ENCODE data around the gene MOV10. TPM values are rescaled to one million over a fixed set of nuclear protein-coding genes. Genes with fewer than 3 reads are reported as not detected.

MOV10 gene
- polyA plus RNA-seq, 1 of the 3 experiments (the other 2 are of a cell fraction): 87.4 TPM

DNA sequence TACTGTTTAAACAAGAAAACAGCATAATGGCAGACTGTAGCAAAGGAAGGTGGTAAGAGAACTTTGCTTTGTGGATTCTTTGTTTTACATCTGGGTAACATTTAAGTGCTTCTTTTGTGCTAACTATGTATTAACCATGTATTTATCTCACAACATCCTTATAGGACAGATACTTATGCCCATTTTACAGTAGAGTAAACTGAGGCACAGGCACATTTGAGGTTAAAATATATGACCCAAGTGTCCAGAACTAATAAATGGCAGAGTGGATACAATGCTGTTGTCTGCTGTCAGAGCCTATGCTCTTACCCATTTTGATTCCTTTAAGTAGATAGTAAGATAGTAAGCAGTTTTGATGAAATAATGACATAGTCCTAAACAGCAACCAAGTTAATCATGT is 47.6 kb upstream of the MOV10 start:
- POLR2A ChIA-PET: no interaction called here
- CTCF ChIA-PET: no interaction called here

DNA sequence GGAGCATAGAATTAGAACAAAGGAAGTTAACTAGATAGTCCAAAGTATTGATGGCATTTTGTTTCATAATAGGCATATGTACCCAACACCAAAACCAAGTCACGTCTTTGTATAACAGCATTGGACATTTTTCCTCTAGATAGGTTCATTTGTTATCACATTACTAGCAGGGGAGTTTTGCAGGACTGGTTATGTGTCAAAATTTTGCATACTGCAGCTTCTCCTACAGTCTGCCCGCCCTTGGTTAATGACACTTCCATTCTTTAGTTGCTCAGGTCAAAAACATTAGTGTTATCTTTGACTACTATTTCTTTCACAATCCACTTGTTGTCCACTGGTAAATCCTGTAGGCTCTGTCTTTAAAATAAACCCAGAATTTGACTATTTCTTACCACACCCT is 45.9 kb upstream of the MOV10 start:
- Histone ChIP-seq H3K4me3 (ENCODE audit: low read depth in 2 of 2, low read length in 1 of 2) (no peak overlapping the region), H3K4me2 (no peak overlapping the region), H3F3A (replicated peaks; ENCODE audit: insufficient read depth) (peaks cover 4% of the 10 kb centered on the region), H3K27me3 (ENCODE audit: insufficient read depth) (no peaks in the 10 kb centered on the region), H4K20me1 (ENCODE audit: insufficient read depth) (peaks cover 96% of the 10 kb centered on the region), H3K9me3 (no peaks in the 10 kb centered on the region), H2AFZ (ENCODE audit: low read depth) (no peak overlapping the region), H3K79me2 (ENCODE audit: insufficient read depth) (peaks cover 100% of the 10 kb centered on the region), H3K36me3 (replicated peaks in 1 of 2; ENCODE audit: control insufficient read depth in 1 of 2, insufficient read depth in 2 of 2, low read length in 1 of 2) (peaks cover 8 to 19% of the 10 kb centered on the region in 2 experiments), H3K9ac (no peak overlapping the region), H3K9me2 (no peaks in the 10 kb centered on the region), H3K4me1 (ENCODE audit: control insufficient read depth in 1 of 2, insufficient read depth in 2 of 2, low read depth in 1 of 2, low read length in 1 of 2) (peaks cover 0 to 6% of the 10 kb centered on the region in 2 experiments; a peak in 2 of 4 replicates), H3K27ac (ENCODE audit: low read depth in 2 of 2, low read length in 1 of 2) (no peak overlapping the region)
- no peak for DNase-seq
- ChIA-PET POLR2A (no interaction called here), CTCF (no interaction called here)
- WGBS (ENCODE audit: low lambda C conversion rate): 93% methylated on average over 2 of the region's 2 CpGs
- no peak for TF ChIP-seq GABPA (IDR thresholded peaks at IDR 0.05; ENCODE audit: low read depth)
- TF ChIP-seq, protein P1, sequence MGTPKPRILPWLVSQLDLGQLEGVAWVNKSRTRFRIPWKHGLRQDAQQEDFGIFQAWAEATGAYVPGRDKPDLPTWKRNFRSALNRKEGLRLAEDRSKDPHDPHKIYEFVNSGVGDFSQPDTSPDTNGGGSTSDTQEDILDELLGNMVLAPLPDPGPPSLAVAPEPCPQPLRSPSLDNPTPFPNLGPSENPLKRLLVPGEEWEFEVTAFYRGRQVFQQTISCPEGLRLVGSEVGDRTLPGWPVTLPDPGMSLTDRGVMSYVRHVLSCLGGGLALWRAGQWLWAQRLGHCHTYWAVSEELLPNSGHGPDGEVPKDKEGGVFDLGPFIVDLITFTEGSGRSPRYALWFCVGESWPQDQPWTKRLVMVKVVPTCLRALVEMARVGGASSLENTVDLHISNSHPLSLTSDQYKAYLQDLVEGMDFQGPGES (IDR thresholded peaks at IDR 0.05; ENCODE audit: low read depth, low read length): no peak
- TF ChIP-seq MAX (IDR thresholded peaks at IDR 0.05; ENCODE audit: low read depth): no peak
- TF ChIP-seq EP300 (IDR thresholded peaks at IDR 0.05; ENCODE audit: borderline replicate concordance in 1 of 2, low read depth in 1 of 2, low read length in 1 of 2): no peak
- no peak for TF ChIP-seq ELF1 (IDR thresholded peaks at IDR 0.05)
- TF ChIP-seq RCOR1 (IDR thresholded peaks at IDR 0.05; ENCODE audit: low read length): no peak
- TF ChIP-seq TCF12 (IDR thresholded peaks at IDR 0.05): no peak
- TF ChIP-seq TAF1 (IDR thresholded peaks at IDR 0.05; ENCODE audit: borderline replicate concordance, low read depth, low read length): no peak
- TF ChIP-seq JUND (IDR thresholded peaks at IDR 0.05): no peak
- TF ChIP-seq USF1 (IDR thresholded peaks at IDR 0.05; ENCODE audit: borderline replicate concordance, low read depth): no peak
- no peak for TF ChIP-seq RFX5 (IDR thresholded peaks at IDR 0.05; ENCODE audit: low read length)
- TF ChIP-seq TEAD4 (IDR thresholded peaks at IDR 0.05; ENCODE audit: borderline replicate concordance, insufficient read depth): no peak
- TF ChIP-seq CHD2 (IDR thresholded peaks at IDR 0.05; ENCODE audit: low read length, partially characterized antibody): no peak

More for the DNA sequence above, 47.6 kb upstream of the MOV10 start:
- Histone ChIP-seq H3K9ac (no peak overlapping the region), H3K79me2 (ENCODE audit: insufficient read depth) (peaks cover 100% of the 10 kb centered on the region), H3K9me2 (no peaks in the 10 kb centered on the region), H3F3A (replicated peaks; ENCODE audit: insufficient read depth) (peaks cover 7% of the 10 kb centered on the region), H4K20me1 (ENCODE audit: insufficient read depth) (peaks cover 96% of the 10 kb centered on the region), H3K4me2 (no peak overlapping the region), H3K4me3 (ENCODE audit: low read depth in 2 of 2, low read length in 1 of 2) (no peak overlapping the region), H3K27me3 (ENCODE audit: insufficient read depth) (no peaks in the 10 kb centered on the region), H3K27ac (ENCODE audit: low read depth in 2 of 2, low read length in 1 of 2) (no peak overlapping the region), H3K9me3 (no peaks in the 10 kb centered on the region), H3K36me3 (replicated peaks in 1 of 2; ENCODE audit: control insufficient read depth in 1 of 2, insufficient read depth in 2 of 2, low read length in 1 of 2) (peaks cover 7 to 21% of the 10 kb centered on the region in 2 experiments), H3K4me1 (ENCODE audit: control insufficient read depth in 1 of 2, insufficient read depth in 2 of 2, low read depth in 1 of 2, low read length in 1 of 2) (peaks cover 6 to 8% of the 10 kb centered on the region in 2 experiments; a peak in 3 of 4 replicates), H2AFZ (ENCODE audit: low read depth) (no peak overlapping the region)
- TF ChIP-seq TCF12 (IDR thresholded peaks at IDR 0.05) (no peak), MAX (IDR thresholded peaks at IDR 0.05; ENCODE audit: low read depth) (no peak), GABPA (IDR thresholded peaks at IDR 0.05; ENCODE audit: low read depth) (no peak), YY1 (IDR thresholded peaks at IDR 0.05; ENCODE audit: low read depth) (no peak), EZH2phosphoT487 (IDR thresholded peaks at IDR 0.05; ENCODE audit: borderline replicate concordance, low read depth) (no peak), FOSL2 (IDR thresholded peaks at IDR 0.05; ENCODE audit: borderline replicate concordance, low read depth) (no peak), TAF1 (IDR thresholded peaks at IDR 0.05; ENCODE audit: borderline replicate concordance, low read depth, low read length) (no peak), POLR2AphosphoS5 (IDR thresholded peaks at IDR 0.05; ENCODE audit: low read depth, low read length) (no peak), SIN3A (IDR thresholded peaks at IDR 0.05; ENCODE audit: borderline replicate concordance, low read depth, low read length) (no peak), TEAD4 (IDR thresholded peaks at IDR 0.05; ENCODE audit: borderline replicate concordance, insufficient read depth) (no peak), SMC3 (IDR thresholded peaks at IDR 0.05; ENCODE audit: low read depth, low read length) (no peak), FOXM1 (IDR thresholded peaks at IDR 0.05; ENCODE audit: low read depth) (no peak), NFIC (IDR thresholded peaks at IDR 0.05; ENCODE audit: borderline replicate concordance) (no peak), MEF2A (IDR thresholded peaks at IDR 0.05; ENCODE audit: borderline replicate concordance, low read depth) (no peak)
- TF ChIP-seq, protein P2, sequence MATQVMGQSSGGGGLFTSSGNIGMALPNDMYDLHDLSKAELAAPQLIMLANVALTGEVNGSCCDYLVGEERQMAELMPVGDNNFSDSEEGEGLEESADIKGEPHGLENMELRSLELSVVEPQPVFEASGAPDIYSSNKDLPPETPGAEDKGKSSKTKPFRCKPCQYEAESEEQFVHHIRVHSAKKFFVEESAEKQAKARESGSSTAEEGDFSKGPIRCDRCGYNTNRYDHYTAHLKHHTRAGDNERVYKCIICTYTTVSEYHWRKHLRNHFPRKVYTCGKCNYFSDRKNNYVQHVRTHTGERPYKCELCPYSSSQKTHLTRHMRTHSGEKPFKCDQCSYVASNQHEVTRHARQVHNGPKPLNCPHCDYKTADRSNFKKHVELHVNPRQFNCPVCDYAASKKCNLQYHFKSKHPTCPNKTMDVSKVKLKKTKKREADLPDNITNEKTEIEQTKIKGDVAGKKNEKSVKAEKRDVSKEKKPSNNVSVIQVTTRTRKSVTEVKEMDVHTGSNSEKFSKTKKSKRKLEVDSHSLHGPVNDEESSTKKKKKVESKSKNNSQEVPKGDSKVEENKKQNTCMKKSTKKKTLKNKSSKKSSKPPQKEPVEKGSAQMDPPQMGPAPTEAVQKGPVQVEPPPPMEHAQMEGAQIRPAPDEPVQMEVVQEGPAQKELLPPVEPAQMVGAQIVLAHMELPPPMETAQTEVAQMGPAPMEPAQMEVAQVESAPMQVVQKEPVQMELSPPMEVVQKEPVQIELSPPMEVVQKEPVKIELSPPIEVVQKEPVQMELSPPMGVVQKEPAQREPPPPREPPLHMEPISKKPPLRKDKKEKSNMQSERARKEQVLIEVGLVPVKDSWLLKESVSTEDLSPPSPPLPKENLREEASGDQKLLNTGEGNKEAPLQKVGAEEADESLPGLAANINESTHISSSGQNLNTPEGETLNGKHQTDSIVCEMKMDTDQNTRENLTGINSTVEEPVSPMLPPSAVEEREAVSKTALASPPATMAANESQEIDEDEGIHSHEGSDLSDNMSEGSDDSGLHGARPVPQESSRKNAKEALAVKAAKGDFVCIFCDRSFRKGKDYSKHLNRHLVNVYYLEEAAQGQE (IDR thresholded peaks at IDR 0.05; ENCODE audit: low read depth, low read length): no peak
- no peak for DNase-seq
